Islet of Langerhans (tissue), 1 donor: ENCODE data around the gene CMTM5.
"Not testable (repeated sequence)": the region's sequence is repeated elsewhere in the genome, so short reads cannot be mapped to it uniquely, and the experiment has no call there.

ENCODE experiments used
- FAIRE-seq: peaks from one replicate; lab custom pipeline; 2011; peaks lifted over from hg19 to GRCh38; lab: Jason Lieb, UNC

Gene CMTM5

GRCh38 chr14:23399136-23399535, 22.3 kb downstream of the CMTM5 start:
- no peak for FAIRE-seq

GRCh38 chr14:23399591-23399990, 22.7 kb downstream of the CMTM5 start:
- no peak for FAIRE-seq

- not testable (repeated sequence) for FAIRE-seq
These were observed 23.8 kb downstream of the CMTM5 start for GRCh38 chr14:23400496-23401149.

- FAIRE-seq, result no peak
These were observed 24.4 kb downstream of the CMTM5 start for GRCh38 chr14:23401291-23401690.

GRCh38 chr14:23402296-23403138, 25.7 kb downstream of the CMTM5 start:
- FAIRE-seq, result no peak

- FAIRE-seq, result no peak
These were observed 26.2 kb downstream of the CMTM5 start for GRCh38 chr14:23403139-23403438.

- no peak for FAIRE-seq
These were observed 27.1 kb downstream of the CMTM5 start for GRCh38 chr14:23403908-23404307.

GRCh38 chr14:23404331-23404900, 27.6 kb downstream of the CMTM5 start:
- no peak for FAIRE-seq

- FAIRE-seq, result no peak
These were observed 28.2 kb downstream of the CMTM5 start for GRCh38 chr14:23405096-23405495.

GRCh38 chr14:23405516-23406025, 28.7 kb downstream of the CMTM5 start:
- no peak for FAIRE-seq

GRCh38 chr14:23406244-23406643, 29.4 kb downstream of the CMTM5 start:
- FAIRE-seq, result no peak

GRCh38 chr14:23406725-23407355, 30.0 kb downstream of the CMTM5 start:
- no peak for FAIRE-seq

GRCh38 chr14:23407516-23408306, 30.9 kb downstream of the CMTM5 start, which contains the start of gene MYH6:
Gene MYH6, minus strand, starts transcription at chr14:23408273. Its CDS starts 1,050 bp downstream, at chr14:23407223.
- FAIRE-seq, result no peak

- FAIRE-seq, result no peak
These were observed 31.4 kb downstream of the CMTM5 start for GRCh38 chr14:23408307-23408630.

GRCh38 chr14:23409475-23409874, 32.6 kb downstream of the CMTM5 start:
- FAIRE-seq, result no peak

- no peak for FAIRE-seq
These were observed 33.3 kb downstream of the CMTM5 start for GRCh38 chr14:23409966-23410635.

- no peak for FAIRE-seq
These were observed 35.0 kb downstream of the CMTM5 start for GRCh38 chr14:23411563-23412525.

- FAIRE-seq, result no peak
These were observed 36.8 kb downstream of the CMTM5 start for GRCh38 chr14:23413681-23414080.

- FAIRE-seq, result no peak
These were observed 37.4 kb downstream of the CMTM5 start for GRCh38 chr14:23414254-23414653.
